ENCODE data around the gene WIF1. TPM values are rescaled to one million over a fixed set of nuclear protein-coding genes. Genes with fewer than 3 reads are reported as not detected.

Gene WIF1
- not detected in 5 replicates for total RNA-seq (2022; extraction: Qiagen RNA extraction; ENCODE audit: low read depth)

GRCh38 chr12:65121049-65121955 lies at the start of gene WIF1:
TSS of gene WIF1 (minus strand) at chr12:65121305. CDS start at chr12:65121191, 114 bp downstream.

GRCh38 chr12:65169320-65170208 lies 48.5 kb upstream of the WIF1 start, which contains the start of gene LEMD3:
TSS of gene LEMD3 (plus strand) at chr12:65169583. CDS start at chr12:65169597, 14 bp downstream.

Other genes starting within 250 kb of the WIF1 start
- gene LEMD3, start 48.3 kb upstream of the WIF1 start, total RNA-seq (2022; extraction: Qiagen RNA extraction; ENCODE audit: low read depth): 8.9 to 13.9 TPM (median 11.5 TPM) in 5 replicates
- gene MSRB3, start 157.4 kb upstream of the WIF1 start, total RNA-seq (2022; extraction: Qiagen RNA extraction; ENCODE audit: low read depth): 14.5 to 30.0 TPM (median 24.0 TPM) in 5 replicates

Data from A549 treated with ZK216348 at 1 μM for 4 hours (cell line).